HG03575 (cell line): Measurements from ENCODE around the gene SIL1.
"Not testable (repeated sequence)": the region's sequence is repeated elsewhere in the genome, so short reads cannot be mapped to it uniquely, and the experiment has no call there.

Experiments used
- ATAC-seq: cut with Tn5 transposase; IDR thresholded peaks from one replicate; pipeline ENCODE4 v1.9.1; 2021; ENCODE audit not compliant: unreplicated experiment, insufficient number of reproducible peaks, low FRiP score; ENCODE audit errors: extremely low read depth

Gene SIL1

GRCh38 chr5:139058121-139058520, 140.0 kb downstream of the SIL1 start:
- no peak for ATAC-seq

- ATAC-seq: not testable (repeated sequence)
These were observed 140.9 kb downstream of the SIL1 start for GRCh38 chr5:139057045-139057939.

- no peak for ATAC-seq
These were observed 145.2 kb downstream of the SIL1 start for GRCh38 chr5:139052975-139053374.

- no peak for ATAC-seq
These were observed 146.8 kb downstream of the SIL1 start for GRCh38 chr5:139051392-139051791.

- no peak for ATAC-seq
These were observed 147.7 kb downstream of the SIL1 start for GRCh38 chr5:139050432-139050831.

GRCh38 chr5:139049780-139050179, 148.4 kb downstream of the SIL1 start:
- no peak for ATAC-seq

- no peak for ATAC-seq
These were observed 151.6 kb downstream of the SIL1 start for GRCh38 chr5:139046551-139046950.

GRCh38 chr5:139043157-139043905, 154.8 kb downstream of the SIL1 start:
- no peak for ATAC-seq

GRCh38 chr5:139040081-139040480, 158.1 kb downstream of the SIL1 start:
- ATAC-seq: no peak

- ATAC-seq: no peak
These were observed 159.4 kb downstream of the SIL1 start for GRCh38 chr5:139038613-139039305.

- no peak for ATAC-seq
These were observed 160.4 kb downstream of the SIL1 start for GRCh38 chr5:139037732-139038131.

- not testable (repeated sequence) for ATAC-seq
These were observed 161.8 kb downstream of the SIL1 start for GRCh38 chr5:139036332-139036731.

- no peak for ATAC-seq
These were observed 171.0 kb downstream of the SIL1 start for GRCh38 chr5:139027150-139027549.

- no peak for ATAC-seq
These were observed 172.5 kb downstream of the SIL1 start for GRCh38 chr5:139025651-139026050.

- ATAC-seq: no peak
These were observed 174.9 kb downstream of the SIL1 start for GRCh38 chr5:139023286-139023685.

- ATAC-seq: no peak
These were observed 175.6 kb downstream of the SIL1 start for GRCh38 chr5:139022528-139022927.

- ATAC-seq: no peak
These were observed 176.8 kb downstream of the SIL1 start for GRCh38 chr5:139021346-139021745.

- no peak for ATAC-seq
These were observed 178.3 kb downstream of the SIL1 start for GRCh38 chr5:139019880-139020279.

- ATAC-seq: no peak
These were observed 179.0 kb downstream of the SIL1 start for GRCh38 chr5:139019211-139019610.

- no peak for ATAC-seq
These were observed 180.5 kb downstream of the SIL1 start for GRCh38 chr5:139017624-139018023.
